Type B pancreatic cell (in vitro differentiated cells): ENCODE results near the gene ADGRA3. TPM values are rescaled to one million over a fixed set of nuclear protein-coding genes. Genes with fewer than 3 reads are reported as not detected.

ENCODE experiments used
- DNase-seq: peaks from one replicate; pipeline ENCODE4 v3.0.0; 2021; ENCODE audit warnings: mixed read lengths; ENCODE audit not compliant: unreplicated experiment; ENCODE audit errors: extremely low spot score
- H3K27ac Mint-ChIP-seq: 2 replicates; pipeline ENCODE4 v1.8.0; 2021; ENCODE audit warnings: mild to moderate bottlenecking, mixed read lengths
- H3K27me3 Mint-ChIP-seq: 2 replicates; pipeline ENCODE4 v1.8.0; 2021; ENCODE audit warnings: mixed read lengths
- H3K36me3 Mint-ChIP-seq: 2 replicates; pipeline ENCODE4 v1.8.0; 2021; ENCODE audit warnings: mixed read lengths
- H3K4me1 Mint-ChIP-seq: one replicate; pipeline ENCODE4 v1.8.0; 2021; ENCODE audit warnings: mixed read lengths; ENCODE audit not compliant: unreplicated experiment
- H3K4me3 Mint-ChIP-seq: 2 replicates; pipeline ENCODE4 v1.8.0; 2021; ENCODE audit warnings: mild to moderate bottlenecking, mixed read lengths
- H3K9me3 Mint-ChIP-seq: 2 replicates; pipeline ENCODE4 v1.8.0; 2021; ENCODE audit warnings: mixed read lengths
- CTCF ChIP-seq: fragments of 200-600 bp; sonication (generic); conservative IDR thresholded peaks from 2 replicates; pipeline ENCODE4 v1.5.0; 2021; ENCODE audit warnings: antibody characterized with exemption, mild to moderate bottlenecking
- long read RNA-seq: library from polyadenylated mRNA; unstranded; transcript quantifications from one replicate; pipeline ENCODE4 v2.0.0, GENCODE V29; 2020
- total RNA-seq: library from RNA; stranded (reverse); gene quantifications from 2 replicates; pipeline ENCODE4 v1.2.1, GENCODE V29; 2021; ENCODE audit warnings: low replicate concordance

The ADGRA3 gene
- 27.9 and 61.0 TPM in 2 replicates for total RNA-seq
- long read RNA-seq, full-length matches to known transcripts = 1 of 6 reads
- long read RNA-seq, partial matches to known transcripts = 3 of 6 reads
- long read RNA-seq, other reads (novel, unspliced or antisense) = 2 of 6 reads

- H3K27ac Mint-ChIP-seq = peak within 1 kb of the TSS; percentile 95
- DNase-seq = peak; percentile 83
- H3K4me1 Mint-ChIP-seq = peaks cover 16% of the 10 kb centered on the region
- TF ChIP-seq CTCF = no peak
- no peaks in the 10 kb centered on the region for H3K27me3 Mint-ChIP-seq
- H3K36me3 Mint-ChIP-seq = peaks cover 11% of the 10 kb centered on the region
- peak within 1 kb of the TSS; percentile 98 for H3K4me3 Mint-ChIP-seq
- H3K9me3 Mint-ChIP-seq = no peaks in the 10 kb centered on the region
Measured at GRCh38 chr4:22515888-22516541, at the start of gene ADGRA3. Gene ADGRA3, minus strand, starts transcription at chr4:22516066. Its CDS starts 282 bp downstream, at chr4:22515784.

GRCh38 chr4:22556495-22556894 is 40.6 kb upstream of the ADGRA3 start:
- TF ChIP-seq CTCF = no peak

GRCh38 chr4:22554670-22555069 is 38.8 kb upstream of the ADGRA3 start:
- Mint-ChIP-seq H3K27me3 (no peaks in the 10 kb centered on the region), H3K4me3 (no peak overlapping the region), H3K4me1 (no peaks in the 10 kb centered on the region), H3K36me3 (no peaks in the 10 kb centered on the region), H3K9me3 (no peaks in the 10 kb centered on the region), H3K27ac (no peak overlapping the region)
- DNase-seq = no peak
- no peak for TF ChIP-seq CTCF

More at GRCh38 chr4:22556495-22556894, 40.6 kb upstream of the ADGRA3 start:
- no peaks in the 10 kb centered on the region for H3K4me1 Mint-ChIP-seq
- no peaks in the 10 kb centered on the region for H3K36me3 Mint-ChIP-seq
- H3K4me3 Mint-ChIP-seq = no peak overlapping the region
- DNase-seq = no peak
- H3K27ac Mint-ChIP-seq = no peak overlapping the region
- no peaks in the 10 kb centered on the region for H3K27me3 Mint-ChIP-seq
- no peaks in the 10 kb centered on the region for H3K9me3 Mint-ChIP-seq

GRCh38 chr4:22553560-22553959 is 37.7 kb upstream of the ADGRA3 start:
- Mint-ChIP-seq H3K27me3 (no peaks in the 10 kb centered on the region), H3K4me3 (no peak overlapping the region), H3K9me3 (no peaks in the 10 kb centered on the region), H3K27ac (no peak overlapping the region), H3K4me1 (no peaks in the 10 kb centered on the region), H3K36me3 (no peaks in the 10 kb centered on the region)
- no peak for DNase-seq
- TF ChIP-seq CTCF = no peak

DNA sequence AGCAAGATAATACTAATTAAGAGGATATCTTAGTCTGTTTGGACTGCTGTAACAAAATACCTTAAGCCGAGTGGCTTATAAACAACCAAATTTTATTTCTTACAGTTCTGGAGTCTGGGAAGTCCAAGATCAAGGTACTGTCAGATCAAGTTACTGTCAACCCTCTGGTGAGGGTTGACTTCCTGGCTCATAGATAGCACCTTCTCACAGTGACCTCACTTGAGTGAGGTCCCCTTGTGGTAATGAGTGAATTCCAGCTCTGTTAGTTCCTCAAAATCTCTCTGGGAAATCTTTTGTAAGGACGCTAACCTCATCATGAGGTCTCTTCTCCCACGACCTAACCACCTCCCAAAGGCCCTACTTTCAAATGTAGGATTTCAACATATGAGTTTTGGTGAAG is 36.9 kb upstream of the ADGRA3 start:
- no peak for DNase-seq
- Mint-ChIP-seq H3K9me3 (no peaks in the 10 kb centered on the region), H3K27ac (no peak overlapping the region), H3K4me1 (no peaks in the 10 kb centered on the region), H3K36me3 (no peaks in the 10 kb centered on the region), H3K27me3 (no peaks in the 10 kb centered on the region), H3K4me3 (no peak overlapping the region)
- no peak for TF ChIP-seq CTCF
